ENCODE measurements around the gene CLBA1.

CLBA1 gene

DNA sequence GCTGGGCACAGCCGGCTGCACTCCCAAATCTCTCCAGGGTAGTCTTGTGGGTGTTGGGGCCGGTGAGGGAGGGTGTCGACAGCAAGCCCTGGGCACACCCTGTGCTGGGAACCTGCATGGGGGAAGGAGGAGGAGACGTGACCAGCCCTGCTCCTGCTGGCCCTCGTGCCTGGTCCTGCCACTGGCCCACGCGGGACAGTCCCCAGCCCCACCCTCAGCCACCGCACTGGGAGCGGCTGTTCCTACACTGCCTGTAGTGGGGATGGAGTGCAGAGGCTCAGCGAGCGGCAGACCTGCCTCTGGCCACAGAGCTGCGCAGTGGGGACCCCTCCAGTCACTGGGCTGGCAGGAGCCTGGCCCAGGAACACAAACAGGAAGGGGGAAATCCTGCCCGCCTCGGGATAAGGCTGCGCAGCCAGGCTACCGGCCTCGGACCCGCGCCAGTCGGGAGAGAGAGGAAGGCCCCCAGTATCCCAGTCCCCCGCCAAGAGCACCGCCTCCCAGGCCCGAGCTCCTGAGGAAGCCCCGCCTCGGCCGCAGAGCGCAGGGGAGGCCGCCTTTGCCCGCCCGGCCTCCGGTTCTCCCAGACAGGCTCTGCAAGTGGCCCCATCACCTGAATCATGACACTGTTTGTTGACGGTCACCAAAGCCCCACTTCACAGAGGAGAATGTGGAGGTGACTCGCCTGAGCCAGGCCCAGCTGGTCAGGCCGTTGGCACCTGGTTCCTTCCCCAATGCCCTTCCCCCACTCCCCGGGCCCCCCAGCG lies 18.0 kb upstream of the CLBA1 start:
- in situ Hi-C loops (cut with HindIII; ENCODE audit: low sequenced_read_pairs) = no loop called here

DNA sequence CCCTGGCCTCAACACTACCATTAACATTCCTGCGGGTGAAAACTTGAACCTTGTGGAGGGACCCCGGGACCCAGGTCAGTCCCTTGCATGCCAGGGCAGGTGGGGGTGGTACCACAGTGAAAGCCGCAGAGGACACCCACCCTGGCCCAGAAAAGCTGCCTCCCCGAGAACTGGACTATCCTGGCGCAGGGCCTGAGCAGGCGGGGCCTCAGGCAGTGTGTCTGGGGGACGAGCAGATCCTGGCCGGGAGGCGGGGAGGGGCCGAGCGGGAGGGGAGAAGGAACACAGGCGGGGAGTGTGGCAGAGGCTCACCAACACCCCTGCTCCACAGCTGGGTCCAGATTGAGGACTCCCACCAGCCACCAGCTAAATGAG lies 17.4 kb upstream of the CLBA1 start:
- in situ Hi-C loops (cut with HindIII; ENCODE audit: low sequenced_read_pairs) = no loop called here

DNA sequence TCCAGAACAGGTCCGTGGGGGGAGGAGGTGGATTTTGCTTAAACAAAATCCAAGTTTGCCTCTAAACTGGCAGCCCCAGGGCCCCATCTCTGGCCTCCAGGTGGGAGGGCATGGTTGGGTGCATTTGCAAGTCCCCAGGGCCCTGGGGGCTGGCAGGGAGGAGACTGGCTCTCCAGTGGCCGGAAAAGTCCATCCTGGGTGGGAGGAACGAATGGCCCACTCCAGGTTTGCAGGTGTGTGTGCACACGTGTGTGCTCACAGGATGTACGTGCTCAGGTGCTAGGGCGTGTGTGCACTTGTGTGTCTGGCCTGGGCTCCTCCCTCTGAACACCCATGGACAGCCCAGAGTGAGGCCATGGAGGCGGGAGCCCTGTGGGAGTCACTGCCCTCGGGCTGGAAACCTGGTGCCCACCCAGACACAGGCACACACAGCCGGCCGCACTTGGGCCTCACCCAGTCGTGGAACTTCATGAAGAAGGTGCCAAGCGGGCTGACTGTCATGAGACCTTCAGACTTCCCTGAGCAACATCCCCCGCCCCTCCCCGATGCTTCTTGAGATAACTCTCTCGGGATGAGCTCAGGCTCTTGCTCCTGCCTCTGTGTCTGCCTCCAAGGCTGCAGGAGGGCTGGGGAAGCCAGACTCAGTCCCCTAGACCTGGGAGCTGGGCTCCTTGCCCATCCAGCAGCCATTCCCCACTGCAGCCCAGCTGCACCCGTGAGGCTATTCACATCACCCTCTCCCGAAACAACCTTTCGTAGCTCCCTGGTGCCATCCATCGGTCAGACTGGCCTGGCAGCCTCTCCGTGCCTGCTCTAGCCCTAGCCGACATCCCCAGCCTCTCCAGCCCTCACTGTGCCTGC lies 16.8 kb upstream of the CLBA1 start:
- in situ Hi-C loops (cut with HindIII; ENCODE audit: low sequenced_read_pairs) = no loop called here

DNA sequence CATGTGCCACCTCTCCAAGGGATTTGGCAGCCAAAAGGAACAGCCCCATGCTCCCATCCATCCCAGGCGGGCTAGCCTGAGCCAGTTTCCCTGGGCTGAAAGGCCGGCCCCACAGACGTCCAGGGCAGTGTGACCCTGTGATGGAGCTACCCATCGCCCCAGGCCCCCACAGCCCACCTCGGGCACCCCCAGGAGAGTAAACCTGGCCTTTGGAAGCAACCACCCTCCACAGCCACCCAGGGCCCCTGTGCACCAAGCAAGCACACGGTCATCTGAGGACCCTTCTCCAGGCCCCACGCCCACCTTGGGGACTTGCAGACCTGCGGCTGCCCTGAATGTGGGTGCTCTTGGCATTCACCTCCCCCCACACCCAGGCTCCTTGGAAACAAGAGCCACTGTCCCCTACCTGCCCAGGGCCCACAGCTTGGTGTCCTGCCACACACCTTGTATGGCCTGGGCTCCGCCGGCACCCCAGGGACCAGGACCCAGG lies 15.8 kb upstream of the CLBA1 start:
- in situ Hi-C loops (cut with HindIII; ENCODE audit: low sequenced_read_pairs) = no loop called here

DNA sequence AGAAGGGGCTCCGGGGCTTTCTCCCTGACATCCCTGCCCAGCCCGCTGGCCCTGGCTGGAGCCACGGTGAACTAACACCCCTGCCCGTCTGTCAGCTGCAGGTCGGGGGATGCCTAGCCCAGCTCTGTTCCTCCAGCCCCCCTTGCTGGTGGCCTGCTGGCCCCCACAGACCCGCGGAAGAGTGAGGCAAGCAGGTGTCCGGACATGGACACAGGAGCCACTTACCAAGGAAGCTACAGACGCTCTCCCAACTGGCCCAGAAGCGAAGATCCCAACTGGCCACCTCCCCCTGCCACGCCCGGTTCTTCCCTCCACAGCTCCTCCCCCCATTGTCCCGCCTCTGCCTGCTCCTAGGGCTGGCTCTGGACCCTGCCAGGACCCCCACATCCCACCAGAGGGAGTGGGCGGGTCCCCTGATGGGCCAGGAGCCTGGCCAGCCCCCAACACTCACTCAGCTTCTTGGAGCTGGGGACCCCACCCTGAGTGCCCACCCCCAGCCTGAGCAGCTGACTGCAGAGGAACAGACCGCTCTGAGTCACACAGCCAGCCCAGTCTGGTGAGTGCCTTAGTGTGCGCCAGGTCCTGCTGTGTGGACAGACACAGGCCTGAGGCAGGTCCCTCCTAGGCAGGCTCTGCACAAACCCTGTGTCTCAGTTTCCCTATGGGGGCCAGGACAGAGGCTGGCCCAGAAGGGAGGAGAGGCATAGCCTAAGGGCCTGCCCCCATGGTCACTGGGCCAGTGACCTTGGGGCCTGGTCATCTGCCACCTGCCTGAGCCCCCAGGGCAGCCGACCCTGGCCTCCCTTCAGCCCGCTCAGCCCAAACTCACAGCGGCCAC lies 15.1 kb upstream of the CLBA1 start:
- in situ Hi-C loops (cut with HindIII; ENCODE audit: low sequenced_read_pairs) = no loop called here

DNA sequence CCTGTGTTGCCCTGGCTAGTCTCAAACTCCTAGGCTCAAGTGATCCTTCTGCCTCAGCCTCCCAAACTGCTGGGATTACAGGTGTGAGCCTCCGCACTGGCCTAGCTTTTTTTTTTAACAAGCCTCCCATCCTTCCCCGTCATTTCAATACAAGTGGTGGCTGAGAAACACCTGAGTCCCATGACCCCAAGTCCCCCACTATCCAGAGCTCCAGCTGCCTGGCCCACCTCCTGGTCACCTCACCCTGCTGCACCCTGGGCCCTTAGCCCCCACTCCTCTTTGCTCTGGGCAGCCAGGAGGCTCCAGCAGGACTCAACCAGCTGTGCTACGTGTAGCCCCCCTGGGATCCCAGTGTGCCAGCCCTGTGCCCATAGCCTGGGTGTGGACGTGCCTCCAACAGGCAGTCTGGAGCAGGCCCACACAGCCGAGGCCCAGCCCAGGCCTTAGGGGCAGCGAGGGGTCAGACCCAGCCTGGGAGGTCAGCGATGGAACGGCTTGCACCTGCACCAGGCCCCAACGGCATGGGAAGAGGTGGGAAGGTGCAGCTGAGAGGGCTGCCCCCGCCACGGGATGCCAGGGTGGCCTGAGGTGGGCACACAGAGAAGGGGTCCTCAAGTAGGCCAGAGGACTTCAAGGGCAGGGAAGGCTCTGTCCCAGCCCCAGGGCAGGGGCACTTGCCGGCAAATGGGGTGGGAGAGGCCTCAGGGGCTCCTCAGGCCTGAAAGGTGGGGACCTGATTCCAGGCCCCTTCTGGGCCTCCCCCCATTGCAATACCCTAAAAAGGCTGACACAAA lies 13.9 kb upstream of the CLBA1 start:
- in situ Hi-C loops (cut with HindIII; ENCODE audit: low sequenced_read_pairs) = no loop called here

DNA sequence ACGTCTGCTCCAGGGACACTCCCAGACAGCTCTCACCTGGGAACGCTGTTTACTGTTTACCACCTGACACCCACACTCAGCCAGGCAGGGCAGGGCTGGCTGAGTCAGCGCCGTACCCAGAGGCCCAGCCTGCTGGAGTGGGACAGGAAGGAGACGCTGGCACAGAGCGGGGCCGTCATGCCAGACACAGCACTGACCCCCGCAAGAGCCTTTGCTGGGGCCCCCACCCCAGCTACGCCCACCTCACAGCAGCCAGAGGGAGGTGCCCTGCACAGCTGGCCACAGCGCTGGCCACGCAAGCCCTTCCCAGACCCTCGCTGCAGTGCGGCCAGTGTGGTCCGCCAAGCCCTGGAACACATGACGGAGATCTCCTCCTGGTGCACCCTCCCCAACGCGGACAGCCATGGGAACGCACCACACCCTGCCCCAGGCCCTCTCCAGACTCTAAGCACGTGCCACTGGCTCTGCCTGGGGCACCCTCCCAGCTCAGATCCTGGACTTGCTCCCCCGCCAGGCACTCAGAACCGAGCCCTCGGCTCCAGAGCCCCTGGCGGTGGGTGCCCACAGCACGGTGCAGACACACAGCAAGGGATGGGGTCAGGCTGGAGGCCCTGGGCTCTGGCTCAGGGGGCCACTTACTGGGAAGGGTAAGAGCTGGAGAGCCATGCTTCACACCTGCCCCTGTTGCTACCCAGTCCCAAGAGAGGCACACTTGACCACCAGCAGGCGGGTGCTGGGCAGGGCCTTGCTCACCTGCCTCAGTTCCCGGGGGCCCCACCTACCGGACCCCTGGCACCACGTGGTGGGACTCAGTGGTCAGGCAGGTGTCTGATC lies 13.1 kb upstream of the CLBA1 start:
- in situ Hi-C loops (cut with HindIII; ENCODE audit: low sequenced_read_pairs) = no loop called here

DNA sequence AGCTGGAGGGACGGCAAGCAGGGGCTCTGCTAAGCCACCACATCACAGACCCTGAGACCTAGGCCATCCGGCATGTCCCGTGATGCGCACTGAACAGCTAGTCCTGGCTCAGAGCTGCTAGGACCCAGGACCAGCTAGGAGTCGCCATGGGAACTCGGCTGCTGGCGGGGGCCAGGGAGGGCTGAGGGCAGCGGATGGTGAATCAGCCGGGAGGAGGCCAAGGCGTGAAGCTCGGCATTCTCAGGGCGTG lies 12.5 kb upstream of the CLBA1 start:
- in situ Hi-C loops (cut with HindIII; ENCODE audit: low sequenced_read_pairs) = no loop called here

DNA sequence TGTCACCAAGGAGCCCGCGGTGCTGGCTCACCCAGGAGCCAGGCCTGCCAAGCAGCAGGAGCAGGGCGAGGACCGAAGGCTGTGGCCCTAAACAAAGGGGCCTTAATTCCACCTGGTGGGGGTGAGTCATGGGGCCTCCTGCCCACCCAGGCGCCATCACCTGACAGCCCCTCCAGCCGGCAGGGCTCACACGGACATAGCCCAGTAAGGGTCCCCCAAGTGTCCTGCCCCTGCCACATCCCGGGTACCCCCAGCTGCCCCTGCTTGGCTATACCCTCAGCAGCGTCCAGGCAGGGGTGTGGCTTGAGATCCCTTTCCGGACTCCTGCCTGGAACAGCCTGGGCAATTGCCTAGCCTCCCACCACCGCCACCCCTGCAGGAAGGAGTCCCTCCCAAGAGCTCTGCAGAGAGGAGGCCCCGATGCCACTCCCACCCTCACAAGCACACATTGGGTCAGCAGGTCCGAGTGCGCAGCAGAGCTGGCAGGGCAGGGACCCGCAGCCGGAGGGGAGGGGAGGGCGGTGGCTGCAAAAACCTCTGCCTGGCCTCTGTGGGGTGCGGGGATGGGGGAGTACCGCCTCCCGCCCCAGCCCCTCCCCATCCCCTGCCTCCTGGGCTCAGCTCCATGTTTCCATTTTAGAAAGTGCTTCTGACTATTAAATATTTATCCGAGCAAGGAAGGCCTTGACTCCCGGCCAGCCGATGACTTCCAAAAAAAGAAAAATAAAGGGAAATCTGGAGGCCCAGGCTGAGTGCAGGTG lies 12.0 kb upstream of the CLBA1 start:
- in situ Hi-C loops (cut with HindIII; ENCODE audit: low sequenced_read_pairs) = no loop called here

DNA sequence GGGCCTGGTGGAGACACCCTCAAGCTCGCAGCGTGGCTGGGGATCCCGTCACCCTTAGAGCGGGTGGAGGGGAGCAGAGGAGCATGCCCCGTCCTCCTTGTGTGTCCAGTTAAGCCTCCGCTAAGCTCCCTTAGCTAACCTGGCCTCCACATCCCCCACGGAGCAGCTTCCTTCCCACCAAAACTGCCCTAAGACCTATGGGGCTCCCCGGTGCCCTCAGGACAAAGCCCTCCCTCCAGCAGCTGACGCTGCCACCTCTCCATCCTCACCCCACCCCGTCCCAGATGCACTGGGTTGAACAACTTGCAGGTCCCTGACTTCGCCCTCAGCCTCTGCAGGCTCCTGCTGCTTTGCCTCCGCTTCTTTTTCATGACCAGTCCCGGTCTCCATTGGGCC lies 11.4 kb upstream of the CLBA1 start:
- in situ Hi-C loops (cut with HindIII; ENCODE audit: low sequenced_read_pairs) = no loop called here

DNA sequence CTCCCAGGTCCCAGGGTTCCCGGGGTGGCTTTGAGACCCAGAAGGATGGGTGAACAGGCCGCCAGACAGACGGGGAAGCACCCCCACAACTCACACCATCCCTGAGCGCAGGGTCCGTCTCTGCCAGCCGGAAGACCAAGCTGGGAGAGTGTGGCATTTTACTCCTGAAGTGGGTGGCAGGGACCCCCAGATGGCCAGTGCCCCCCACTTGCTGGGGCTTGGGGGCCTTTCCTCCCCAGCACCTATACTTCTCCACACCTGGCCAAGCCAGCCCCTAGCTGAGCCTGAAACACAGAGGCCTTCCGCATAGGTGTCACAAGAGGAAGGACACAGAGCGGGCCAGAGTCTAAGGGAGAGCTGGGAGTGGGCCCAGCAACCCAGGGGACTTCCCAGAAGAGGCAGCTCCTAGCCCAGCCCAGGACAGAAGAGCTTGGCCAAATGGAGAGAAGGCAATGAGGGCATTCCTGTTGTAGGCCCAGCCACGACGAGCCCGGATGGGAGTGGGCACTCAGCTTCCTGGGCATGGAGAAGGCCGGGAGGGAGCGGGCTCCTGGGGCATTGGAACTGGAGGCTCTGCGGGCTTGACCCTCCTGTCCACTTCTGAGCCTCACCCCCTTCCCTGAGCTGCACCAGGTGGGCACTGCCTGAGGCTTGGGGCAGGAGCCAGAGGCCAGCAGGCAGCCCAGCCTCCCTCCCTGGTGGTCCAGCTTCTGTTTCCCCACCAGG lies 10.8 kb upstream of the CLBA1 start:
- in situ Hi-C loops (cut with HindIII; ENCODE audit: low sequenced_read_pairs) = no loop called here

DNA sequence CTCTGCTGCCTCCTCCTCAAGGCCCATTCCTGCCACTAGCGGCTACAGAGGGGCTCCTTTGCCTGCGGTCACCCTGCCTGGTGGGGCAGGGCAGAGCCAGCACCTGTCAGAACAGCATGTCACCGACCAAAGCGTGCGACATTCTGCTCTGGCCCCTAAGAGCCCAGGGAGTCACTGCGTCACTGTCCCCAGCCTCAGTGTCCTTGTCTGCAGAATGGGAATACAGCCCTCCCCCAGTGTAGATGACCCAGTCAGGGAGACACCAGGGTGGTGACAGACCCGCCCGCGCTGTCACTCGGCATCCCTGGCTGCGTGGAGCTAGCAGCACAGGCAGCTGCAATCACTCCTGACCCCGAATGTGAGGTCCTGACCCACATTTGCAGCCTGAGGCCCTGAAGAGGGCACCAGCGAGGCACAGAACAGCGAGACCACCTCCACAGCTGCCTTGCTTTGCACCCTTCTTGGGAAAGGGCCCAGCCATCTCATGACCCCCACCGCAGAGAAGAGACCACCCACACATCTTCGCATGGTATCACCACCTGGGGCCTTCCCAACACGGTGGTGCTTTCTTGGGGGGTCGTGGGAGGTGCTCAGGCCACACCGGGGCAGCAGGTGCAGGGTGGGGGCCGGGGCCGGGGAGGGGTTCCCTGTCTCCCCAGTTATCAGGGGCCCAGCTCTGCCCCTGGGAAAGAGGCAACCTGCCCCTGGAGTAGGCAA lies 9.9 kb upstream of the CLBA1 start:
- in situ Hi-C loops (cut with HindIII; ENCODE audit: low sequenced_read_pairs) = no loop called here

DNA sequence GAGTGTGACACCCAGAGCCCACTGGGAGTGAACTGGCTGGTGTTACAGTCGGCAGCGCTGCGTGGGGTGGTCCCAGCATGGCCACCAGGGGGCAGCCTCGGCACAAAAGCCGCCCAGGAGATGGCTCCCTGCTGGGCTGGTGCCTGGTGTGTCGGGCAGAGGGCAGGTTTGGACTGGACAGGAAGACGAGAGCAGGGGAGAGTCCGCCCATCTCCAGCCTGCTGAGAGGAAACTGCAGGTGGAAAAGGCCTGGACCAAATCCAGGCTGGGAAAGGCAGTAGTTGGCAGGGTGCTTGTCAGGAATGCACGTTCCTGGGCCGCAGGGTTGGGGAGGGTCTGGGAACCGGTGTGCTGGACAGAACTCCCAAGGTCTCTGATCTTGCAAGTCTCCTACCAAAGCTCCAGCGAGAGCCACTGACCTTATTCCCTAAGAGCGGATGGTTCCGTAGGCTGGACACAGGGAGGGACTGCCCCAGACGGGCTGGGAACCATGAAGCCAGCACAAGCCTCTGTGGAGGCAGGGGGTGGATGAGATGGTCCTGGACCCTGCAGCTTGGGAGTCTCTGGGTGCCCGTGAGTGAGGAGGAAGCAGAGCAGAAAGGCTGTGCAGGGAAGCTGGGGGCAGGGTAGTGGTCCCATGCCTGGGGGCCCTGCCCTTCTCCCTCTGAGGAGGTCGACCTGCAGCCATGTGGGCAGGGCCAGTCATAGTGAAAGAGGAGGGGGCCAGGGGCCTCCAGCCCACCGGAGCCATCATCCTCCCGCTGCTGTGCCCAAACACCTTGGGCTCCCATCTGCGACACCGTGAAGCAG lies 9.2 kb upstream of the CLBA1 start:
- in situ Hi-C loops (cut with HindIII; ENCODE audit: low sequenced_read_pairs) = no loop called here

DNA sequence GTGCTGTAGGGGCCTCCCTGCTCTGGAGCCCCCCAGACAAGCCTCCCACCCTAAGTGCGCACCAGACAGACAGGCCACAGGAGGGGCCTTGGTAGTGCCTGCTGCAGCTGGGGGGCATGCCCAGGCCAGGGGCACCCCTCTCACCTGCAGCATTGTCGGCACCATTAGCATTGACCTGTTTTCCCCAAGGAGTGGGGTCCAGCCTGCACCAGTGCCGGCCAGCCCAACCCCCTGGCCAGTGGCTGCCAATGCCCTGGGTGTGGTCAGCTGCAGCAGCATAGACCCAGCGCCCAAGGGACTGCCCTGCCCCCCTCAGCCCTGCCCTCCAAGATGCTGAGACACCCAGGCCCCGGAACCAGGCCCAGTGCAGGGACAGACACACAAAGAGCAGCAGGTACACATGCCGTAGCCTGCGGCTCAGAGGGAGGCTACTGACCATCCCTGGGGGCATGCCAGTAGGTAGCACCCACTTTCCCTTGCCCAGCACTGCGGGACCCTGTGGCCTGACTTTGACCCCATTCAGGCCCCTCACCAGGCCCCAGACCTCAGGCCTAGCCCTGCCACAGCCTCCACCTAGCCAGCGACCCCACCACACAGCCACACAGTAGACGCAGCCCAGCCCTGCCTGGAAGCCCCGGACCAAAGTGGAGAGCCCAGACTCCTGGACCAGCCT lies 8.4 kb upstream of the CLBA1 start:
- in situ Hi-C loops (cut with HindIII; ENCODE audit: low sequenced_read_pairs) = no loop called here

DNA sequence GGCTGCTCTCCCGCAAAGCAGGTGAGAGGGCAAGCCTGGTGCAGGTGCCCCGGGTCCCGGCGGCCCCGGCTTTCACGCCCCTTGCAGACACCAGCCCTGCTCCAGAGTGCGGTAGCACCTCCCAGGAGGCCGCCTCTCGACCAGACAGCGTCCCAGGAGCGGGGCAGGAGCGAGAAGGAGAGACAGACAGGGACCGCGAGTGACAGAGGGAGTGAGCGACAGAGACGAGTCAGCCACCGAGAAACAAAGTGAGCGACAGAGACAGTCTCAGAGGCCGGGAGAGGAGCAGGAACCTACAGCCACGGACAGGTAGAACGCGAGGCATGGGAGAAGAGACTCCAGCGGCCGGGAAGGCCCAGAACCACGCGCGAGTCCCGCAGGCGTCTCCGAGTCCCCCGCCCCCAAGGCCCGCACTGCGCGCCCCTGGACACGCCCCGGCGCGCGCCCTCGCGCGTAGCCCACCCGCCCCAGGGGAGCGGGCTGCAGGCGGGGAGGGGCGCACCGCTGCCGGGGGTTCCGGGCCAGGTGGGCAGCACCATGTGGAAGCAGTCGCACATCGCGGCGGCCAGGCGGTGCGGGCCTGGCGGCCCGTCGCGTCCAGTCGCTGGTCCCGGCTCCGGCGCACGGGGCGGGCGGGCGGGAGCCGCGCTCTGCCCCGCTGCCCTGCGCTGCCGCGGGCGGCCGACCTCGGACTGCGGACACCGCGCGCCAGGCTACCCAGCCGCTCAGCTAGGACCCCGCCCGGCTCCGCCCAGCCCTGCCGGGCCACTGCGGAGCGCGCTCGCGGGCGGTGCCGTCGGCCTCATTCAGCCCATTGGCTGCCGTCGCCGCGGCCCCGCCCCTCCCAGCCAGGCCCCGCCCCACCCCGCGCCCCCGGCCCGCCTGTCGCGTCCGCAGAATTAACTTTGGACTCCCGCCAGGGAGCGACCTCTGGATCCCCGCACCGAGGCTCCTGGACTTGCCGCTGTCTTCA lies 7.6 kb upstream of the CLBA1 start, which contains the start of gene AHNAK2:
TSS of gene AHNAK2 (minus strand) at position 694 of the 973 bp plus-strand sequence. CDS start at position 557, 137 bp downstream.
- in situ Hi-C loops (cut with HindIII; ENCODE audit: low sequenced_read_pairs) = no loop called here

Measured in DLD1 (cell line).